ENCODE data around the gene RCSD1.
A peak's percentile ranks its signal among the peaks of the same experiment; 100 is the strongest.

GRCh38 chr1:167599957-167600581 lies 30.0 kb upstream of the RCSD1 start:
- TF ChIP-seq POLR2A (IDR thresholded peaks at IDR 0.05; ENCODE audit: low read depth, low read length) (no peak), MAX (IDR thresholded peaks at IDR 0.05; ENCODE audit: insufficient read depth, insufficient read length) (no peak), CTCF (IDR thresholded peaks at IDR 0.05; ENCODE audit: extremely low read depth in 1 of 2, insufficient read depth in 1 of 2, low read depth in 1 of 2, low read length in 2 of 2) (peak in 1 of 2 donors; percentile 29)
